ENCODE data around the gene ENG.

ENG gene

GRCh38 chr9:127809540-127810377 lies 44.7 kb downstream of the ENG start:
- H3K4me3 ChIP-seq (ENCODE audit: control insufficient read depth, low read depth, low read length) = no peak overlapping the region
- DNase-seq (ENCODE audit: low read depth) = no peak
- TF ChIP-seq, protein P1, sequence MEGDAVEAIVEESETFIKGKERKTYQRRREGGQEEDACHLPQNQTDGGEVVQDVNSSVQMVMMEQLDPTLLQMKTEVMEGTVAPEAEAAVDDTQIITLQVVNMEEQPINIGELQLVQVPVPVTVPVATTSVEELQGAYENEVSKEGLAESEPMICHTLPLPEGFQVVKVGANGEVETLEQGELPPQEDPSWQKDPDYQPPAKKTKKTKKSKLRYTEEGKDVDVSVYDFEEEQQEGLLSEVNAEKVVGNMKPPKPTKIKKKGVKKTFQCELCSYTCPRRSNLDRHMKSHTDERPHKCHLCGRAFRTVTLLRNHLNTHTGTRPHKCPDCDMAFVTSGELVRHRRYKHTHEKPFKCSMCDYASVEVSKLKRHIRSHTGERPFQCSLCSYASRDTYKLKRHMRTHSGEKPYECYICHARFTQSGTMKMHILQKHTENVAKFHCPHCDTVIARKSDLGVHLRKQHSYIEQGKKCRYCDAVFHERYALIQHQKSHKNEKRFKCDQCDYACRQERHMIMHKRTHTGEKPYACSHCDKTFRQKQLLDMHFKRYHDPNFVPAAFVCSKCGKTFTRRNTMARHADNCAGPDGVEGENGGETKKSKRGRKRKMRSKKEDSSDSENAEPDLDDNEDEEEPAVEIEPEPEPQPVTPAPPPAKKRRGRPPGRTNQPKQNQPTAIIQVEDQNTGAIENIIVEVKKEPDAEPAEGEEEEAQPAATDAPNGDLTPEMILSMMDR (conservative IDR thresholded peaks at IDR 0.05; ENCODE audit: control insufficient read depth, insufficient read depth, low read depth, low read length) = no peak

GRCh38 chr9:127809002-127809539 lies 45.4 kb downstream of the ENG start:
- DNase-seq (ENCODE audit: low read depth) = no peak
- H3K4me3 ChIP-seq (ENCODE audit: control insufficient read depth, low read depth, low read length) = no peak overlapping the region
- TF ChIP-seq, protein P1 (conservative IDR thresholded peaks at IDR 0.05; ENCODE audit: control insufficient read depth, insufficient read depth, low read depth, low read length) = no peak

GRCh38 chr9:127808347-127809001 lies 46.0 kb downstream of the ENG start:
- H3K4me3 ChIP-seq (ENCODE audit: control insufficient read depth, low read depth, low read length) = no peak overlapping the region
- no peak for DNase-seq (ENCODE audit: low read depth)
- TF ChIP-seq, protein P1 (conservative IDR thresholded peaks at IDR 0.05; ENCODE audit: control insufficient read depth, insufficient read depth, low read depth, low read length) = no peak

- TF ChIP-seq, protein P1 (conservative IDR thresholded peaks at IDR 0.05; ENCODE audit: control insufficient read depth, insufficient read depth, low read depth, low read length) = no peak
- DNase-seq (ENCODE audit: low read depth) = no peak
- H3K4me3 ChIP-seq (ENCODE audit: control insufficient read depth, low read depth, low read length) = no peak overlapping the region
Observed at GRCh38 chr9:127806871-127807270, 47.6 kb downstream of the ENG start.

DNA sequence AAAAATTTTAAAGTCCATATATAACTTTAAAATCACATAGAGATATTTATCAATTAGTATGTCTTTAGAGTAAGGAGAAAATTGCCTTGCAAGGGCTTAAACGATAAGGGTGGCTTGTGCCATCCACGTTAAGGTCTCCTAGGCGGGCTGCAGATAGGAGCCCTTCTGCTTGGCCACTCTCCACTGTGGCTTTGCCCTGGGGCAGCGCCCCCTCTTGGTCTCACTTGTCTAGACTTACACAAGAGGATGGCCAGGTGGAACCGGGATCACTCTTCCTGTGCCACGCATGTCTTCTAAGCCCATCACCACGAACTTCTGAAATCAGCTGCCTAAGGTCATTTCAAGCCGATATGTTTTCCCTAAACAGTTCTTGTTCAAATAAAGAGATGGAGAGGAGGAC lies 48.8 kb downstream of the ENG start:
- peak; percentile 40 for DNase-seq (ENCODE audit: low read depth)

More for the DNA sequence above, 48.8 kb downstream of the ENG start:
- TF ChIP-seq, protein P1 (conservative IDR thresholded peaks at IDR 0.05; ENCODE audit: control insufficient read depth, insufficient read depth, low read depth, low read length) = peak; percentile 47
- no peak overlapping the region for H3K4me3 ChIP-seq (ENCODE audit: control insufficient read depth, low read depth, low read length)

Data from fibroblast of mammary gland (primary cell).